ENCODE results near the gene ARHGAP40. TPM values are rescaled to one million over a fixed set of nuclear protein-coding genes. Genes with fewer than 3 reads are reported as not detected.

Gene ARHGAP40
- total and polyA plus RNA-seq, 2 of the 13 experiments (the other 11 are each of a cell fraction or from before 2014, with no cell fraction given): 0.75 to 2.1 TPM

GRCh38 chr20:38559764-38560163 is 41.8 kb upstream of the ARHGAP40 start:
- FAIRE-seq (no peak), DNase-seq (ENCODE audit: low spot score) (no peak), ATAC-seq (no peak)
- Histone ChIP-seq H3K9me3 (ENCODE audit: low read length) (no peaks in the 10 kb centered on the region), H3K79me2 (ENCODE audit: insufficient read depth, low read length) (no peaks in the 10 kb centered on the region), H3K4me2 (ENCODE audit: low read depth, low read length) (no peak overlapping the region), H3K4me1 (ENCODE audit: insufficient read depth, low read length) (no peaks in the 10 kb centered on the region), H4K20me1 (ENCODE audit: insufficient read depth, low read length) (no peaks in the 10 kb centered on the region), H3K9ac (ENCODE audit: insufficient read depth, low read depth, low read length) (no peak overlapping the region), H2AFZ (ENCODE audit: low read length) (no peak overlapping the region), H3K36me3 (replicated peaks in 1 of 2; ENCODE audit: control insufficient read depth in 1 of 2, insufficient read depth in 2 of 2, low read length in 2 of 2) (peaks cover 21 to 76% of the 10 kb centered on the region in 2 experiments), H3K27ac (ENCODE audit: extremely low read length, insufficient read depth, low read length) (no peak overlapping the region), H3K4me3 (replicated peaks in 1 of 3; ENCODE audit: insufficient read depth in 1 of 3, low read depth in 2 of 3, low read length in 3 of 3) (no peak overlapping the region), H3K27me3 (ENCODE audit: control insufficient read depth in 1 of 2, insufficient read depth in 2 of 2, low read length in 2 of 2) (no peaks in the 10 kb centered on the region)
- POLR2A ChIA-PET: no interaction called here
- CTCF ChIA-PET (ENCODE audit: low intra/inter-chr PET ratio, low total read pairs): no interaction called here
- TF ChIP-seq ZNF256 (CRISPR knock-in tag; conservative IDR thresholded peaks at IDR 0.05) (no peak), ZNF121 (CRISPR knock-in tag; IDR thresholded peaks at IDR 0.05) (no peak), ZNF704 (CRISPR knock-in tag; IDR thresholded peaks at IDR 0.05; ENCODE audit: borderline replicate concordance) (no peak), THRA (CRISPR knock-in tag; IDR thresholded peaks at IDR 0.05; ENCODE audit: borderline replicate concordance) (no peak), TEAD3 (CRISPR knock-in tag; optimal IDR thresholded peaks at IDR 0.05; ENCODE audit: borderline replicate concordance) (no peak), SP2 (CRISPR knock-in tag; IDR thresholded peaks at IDR 0.05) (no peak), ZNF460 (CRISPR knock-in tag; IDR thresholded peaks at IDR 0.05; ENCODE audit: borderline replicate concordance) (no peak), ZNF773 (CRISPR knock-in tag; IDR thresholded peaks at IDR 0.05; ENCODE audit: borderline replicate concordance) (no peak), ISX (CRISPR knock-in tag; conservative IDR thresholded peaks at IDR 0.05) (no peak), SYNCRIP (IDR thresholded peaks at IDR 0.05; ENCODE audit: insufficient read depth, low read depth, low read length) (no peak), MXD4 (CRISPR knock-in tag; IDR thresholded peaks at IDR 0.05) (no peak)
- intact Hi-C loops (cut with micrococcal nuclease; ENCODE audit: unreplicated experiment) (no loop called here), in situ Hi-C loops (cut with HindIII; ENCODE audit: extremely low pct_ligation_motif_present, low pct_unique_long_range_greater_than_20kb) (no loop called here)
- 97% methylated on average over 3 of the region's 3 CpGs for WGBS (ENCODE audit: low lambda C conversion rate)
- BruUV-seq (replicated peaks): no TSS peak
